HG03039 (cell line): ENCODE data around the gene UNC5C.

Experiments used
- ATAC-seq: cut with Tn5 transposase; IDR thresholded peaks from one replicate; pipeline ENCODE4 v1.9.1; 2021; ENCODE audit warnings: mild to moderate bottlenecking, moderate library complexity; ENCODE audit not compliant: unreplicated experiment

UNC5C gene

GRCh38 chr4:95546866-95547714 lies 1.7 kb downstream of the UNC5C start:
- no peak for ATAC-seq

- no peak for ATAC-seq
Measured at GRCh38 chr4:95546221-95546620, 2.6 kb downstream of the UNC5C start.

GRCh38 chr4:95545546-95545945 lies 3.2 kb downstream of the UNC5C start:
- no peak for ATAC-seq

GRCh38 chr4:95544113-95545103 lies 4.4 kb downstream of the UNC5C start:
- no peak for ATAC-seq

GRCh38 chr4:95541889-95542607 lies 6.7 kb downstream of the UNC5C start:
- ATAC-seq, result no peak

GRCh38 chr4:95541094-95541493 lies 7.7 kb downstream of the UNC5C start:
- ATAC-seq, result no peak

GRCh38 chr4:95540227-95540626 lies 8.5 kb downstream of the UNC5C start:
- ATAC-seq, result no peak

- ATAC-seq, result no peak
Measured at GRCh38 chr4:95539106-95539505, 9.7 kb downstream of the UNC5C start.

- no peak for ATAC-seq
Measured at GRCh38 chr4:95537863-95538488, 10.8 kb downstream of the UNC5C start.

GRCh38 chr4:95537191-95537590 lies 11.6 kb downstream of the UNC5C start:
- no peak for ATAC-seq

- no peak for ATAC-seq
Measured at GRCh38 chr4:95536650-95537049, 12.1 kb downstream of the UNC5C start.

- ATAC-seq, result no peak
Measured at GRCh38 chr4:95535180-95535579, 13.6 kb downstream of the UNC5C start.

- no peak for ATAC-seq
Measured at GRCh38 chr4:95534032-95534431, 14.7 kb downstream of the UNC5C start.

- no peak for ATAC-seq
Measured at GRCh38 chr4:95533254-95533653, 15.5 kb downstream of the UNC5C start.

- ATAC-seq, result no peak
Measured at GRCh38 chr4:95532305-95532704, 16.5 kb downstream of the UNC5C start.

GRCh38 chr4:95531141-95531540 lies 17.6 kb downstream of the UNC5C start:
- ATAC-seq, result no peak

- no peak for ATAC-seq
Measured at GRCh38 chr4:95529946-95530345, 18.8 kb downstream of the UNC5C start.

GRCh38 chr4:95528388-95528948 lies 20.3 kb downstream of the UNC5C start:
- no peak for ATAC-seq

- ATAC-seq, result no peak
Measured at GRCh38 chr4:95526075-95526474, 22.7 kb downstream of the UNC5C start.

- ATAC-seq, result no peak
Measured at GRCh38 chr4:95524729-95525128, 24.0 kb downstream of the UNC5C start.
